Stimulated activated CD4-positive, alpha-beta T cell treated with anti-CD3 and anti-CD28 coated beads, Interleukin-1b, Interleukin-23, amount 100 ng/mL, for 24 hours (primary cell): ENCODE results near the gene TBL1Y.
"Not testable (repeated sequence)": the region's sequence is repeated elsewhere in the genome, so short reads cannot be mapped to it uniquely, and the experiment has no call there.

Source experiments
- DNase-seq, 4 experiments: peaks; one replicate each; pipeline ENCODE4 v3.0.0-alpha.2; 2020; ENCODE audit warnings: low read depth in 4 of 4, low spot score in 1 of 4

Gene TBL1Y

GRCh38 chrY:6972271-6972887 is 61.9 kb downstream of the TBL1Y start:
- no peak for DNase-seq

DNA sequence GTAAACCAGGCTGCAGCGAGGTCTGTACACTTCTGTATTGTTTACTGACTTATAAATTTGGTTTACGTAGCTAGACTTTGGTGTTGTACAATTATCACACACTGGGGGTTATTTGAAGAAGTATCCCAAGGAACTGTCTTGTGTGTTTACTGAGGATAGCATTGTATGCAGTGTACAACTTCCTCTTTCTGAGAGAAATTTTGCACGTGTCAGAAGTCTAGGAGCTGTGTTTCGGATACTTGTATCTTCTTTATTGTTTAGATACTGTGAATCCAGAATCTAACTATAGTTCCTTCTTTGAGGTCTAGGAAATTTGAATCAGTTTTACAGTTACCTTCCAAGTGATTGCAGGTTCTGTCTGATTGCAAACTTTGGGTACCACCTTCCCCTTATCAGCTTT is 64.5 kb downstream of the TBL1Y start:
- DNase-seq, result no peak

DNA sequence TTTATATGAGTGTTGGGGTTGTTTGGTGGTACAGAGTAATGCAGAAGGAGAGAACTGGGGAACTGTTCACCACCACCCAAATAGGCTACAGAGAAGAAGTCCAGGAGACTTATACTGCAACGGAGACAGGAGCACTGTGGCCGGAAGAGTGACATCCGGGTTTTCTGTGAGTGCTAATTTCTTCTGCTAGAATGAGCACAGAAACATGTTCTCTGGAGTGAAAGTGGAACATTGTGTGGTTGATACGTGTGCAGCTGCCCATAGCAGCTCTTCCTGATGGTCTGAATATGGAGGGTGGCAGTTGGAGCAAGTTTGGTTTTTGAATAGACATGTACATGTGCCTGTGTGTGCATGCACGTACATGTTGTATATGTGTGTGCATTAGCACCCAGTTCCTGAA is 67.3 kb downstream of the TBL1Y start:
- DNase-seq, result no peak

DNA sequence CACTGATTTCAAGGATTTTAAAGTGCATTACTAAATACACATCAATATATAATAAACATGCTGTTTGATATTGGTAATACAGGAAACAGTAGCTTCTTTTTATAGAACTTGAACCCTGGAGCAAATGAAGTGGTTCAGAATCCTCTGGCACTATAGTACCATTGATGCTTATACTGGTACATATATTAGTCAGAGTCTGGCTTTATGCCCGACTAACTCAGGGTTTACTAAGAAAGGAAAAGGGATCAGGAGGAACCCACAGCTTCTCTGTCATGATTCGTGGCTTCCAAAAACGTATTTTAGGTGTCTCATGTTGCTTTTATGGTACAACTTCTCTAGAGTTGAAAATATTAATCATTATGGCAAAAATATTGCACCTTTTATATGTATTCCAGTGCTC is 72.7 kb downstream of the TBL1Y start:
- DNase-seq, result no peak

DNA sequence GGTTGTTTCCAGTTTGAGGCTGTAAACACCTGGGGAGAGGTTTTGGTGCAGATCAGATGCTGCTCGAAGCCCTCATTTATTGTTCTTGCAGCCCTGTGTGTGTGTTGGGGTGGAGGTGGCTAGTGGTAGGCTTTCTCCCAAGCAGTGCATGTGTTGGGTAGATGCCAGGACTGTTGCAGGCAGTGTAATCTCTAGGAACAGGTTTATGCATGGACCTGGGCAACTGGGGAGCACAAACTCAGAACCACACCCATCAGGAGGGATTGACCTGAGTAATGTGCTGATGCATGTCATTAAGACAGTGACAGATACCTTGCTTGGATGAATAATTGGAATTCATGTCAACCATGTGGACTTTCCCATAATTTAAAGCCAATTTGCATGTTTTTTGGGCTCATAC is 77.3 kb downstream of the TBL1Y start:
- no peak for DNase-seq

GRCh38 chrY:6989886-6990620 is 79.6 kb downstream of the TBL1Y start:
- no peak for DNase-seq

DNA sequence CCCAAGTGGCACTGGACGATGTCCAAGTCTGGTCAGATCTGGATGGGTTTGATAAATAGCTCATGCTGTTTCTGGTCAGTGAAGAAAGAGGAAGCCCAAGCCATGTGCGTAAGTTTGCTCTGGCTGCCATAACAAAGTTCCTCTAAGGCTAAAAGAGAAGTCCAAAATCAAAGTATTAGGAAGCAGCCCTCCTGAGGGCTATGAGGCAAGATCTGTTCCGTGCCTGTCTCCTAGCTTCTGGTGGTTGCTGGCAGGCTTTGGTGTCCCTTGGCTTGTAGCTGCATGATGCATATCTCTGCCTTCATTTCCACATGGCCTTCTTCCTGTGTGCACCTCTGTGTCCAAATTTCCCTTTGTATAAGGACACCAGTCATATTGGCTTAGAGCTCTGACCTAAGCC is 81.5 kb downstream of the TBL1Y start:
- no peak for DNase-seq

DNA sequence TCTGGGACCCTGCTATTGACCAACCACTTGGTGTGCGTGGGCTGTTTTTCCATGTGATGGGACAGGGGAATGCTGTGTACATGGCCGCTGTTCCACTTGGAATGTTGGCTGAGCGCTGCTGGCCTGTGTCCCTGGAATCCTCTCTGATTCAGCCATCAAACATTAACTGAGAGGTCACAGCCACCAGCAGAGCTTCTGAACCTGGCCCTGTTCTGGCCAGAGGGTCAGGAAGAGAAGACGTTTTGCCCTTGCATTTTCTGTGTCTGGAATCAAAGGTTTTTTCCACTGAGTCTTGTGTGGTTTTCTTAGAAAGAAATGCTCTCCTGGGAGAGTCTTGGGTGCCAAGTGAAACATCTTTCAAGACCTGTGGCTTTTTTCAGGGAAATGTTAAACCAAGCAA is 85.5 kb downstream of the TBL1Y start:
- DNase-seq, result no peak

GRCh38 chrY:6997503-6998066 is 87.1 kb downstream of the TBL1Y start:
- no peak for DNase-seq

GRCh38 chrY:6999905-7000304 is 89.4 kb downstream of the TBL1Y start:
- DNase-seq, result no peak

- DNase-seq, result no peak
Measured at GRCh38 chrY:7002581-7002980, 92.1 kb downstream of the TBL1Y start.

DNA sequence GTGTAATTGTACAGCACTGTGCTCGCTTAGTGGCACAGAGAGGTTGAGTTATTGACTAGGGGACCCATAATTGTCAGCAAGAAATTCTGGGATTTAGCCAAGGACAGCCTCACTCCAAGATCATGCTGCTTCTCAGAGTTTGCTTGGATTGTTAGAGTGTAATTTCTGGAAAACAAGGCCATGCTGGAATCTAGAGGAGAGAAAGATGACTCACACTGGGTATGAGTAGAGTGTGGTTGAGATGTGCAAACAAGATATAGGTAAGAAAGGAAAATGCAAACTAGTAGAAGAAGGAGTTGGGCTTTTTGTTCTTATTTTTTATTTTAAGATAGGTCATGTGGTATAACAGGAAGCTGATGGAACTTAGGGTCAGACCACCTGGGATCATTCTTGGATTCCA is 97.4 kb downstream of the TBL1Y start:
- DNase-seq, result no peak

DNA sequence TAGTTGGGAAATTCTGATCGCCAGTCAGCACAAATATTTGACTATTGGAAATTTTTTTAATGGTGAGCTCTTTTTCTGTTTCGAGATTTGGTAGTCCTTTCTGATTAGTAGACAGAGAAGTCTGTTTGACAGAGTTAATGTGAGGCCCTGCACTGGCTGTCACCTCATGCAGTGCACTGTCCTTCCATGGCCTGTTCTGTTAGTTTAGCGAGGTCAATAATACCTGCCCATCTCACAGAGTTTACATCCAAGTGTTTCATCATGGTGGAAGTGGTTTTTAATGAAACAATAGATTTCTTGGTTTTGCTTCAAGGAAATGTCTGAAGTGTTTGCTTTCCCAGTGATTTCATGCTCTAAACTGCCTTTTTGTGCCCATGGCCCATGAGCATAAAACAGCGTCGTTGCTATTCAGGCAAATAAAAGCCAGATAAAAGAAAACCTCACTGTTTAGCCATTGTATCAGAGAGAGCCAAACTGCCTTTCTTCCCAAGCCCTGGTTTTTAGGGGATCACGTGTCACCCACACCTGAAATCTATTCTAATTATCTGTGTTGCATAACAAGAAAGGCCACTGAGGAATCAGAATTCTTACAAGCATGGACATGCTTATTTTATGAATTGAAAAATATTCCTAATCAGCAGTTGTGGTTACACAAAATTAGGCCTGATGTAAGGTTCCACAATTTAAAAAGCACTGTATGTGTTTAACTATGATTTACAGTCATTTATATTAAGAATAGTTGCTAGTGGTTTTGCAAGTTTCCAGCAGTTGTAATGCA is 98.3 kb downstream of the TBL1Y start:
- no peak for DNase-seq

- no peak for DNase-seq
Measured at GRCh38 chrY:7013051-7013450, 102.6 kb downstream of the TBL1Y start.

- no peak for DNase-seq
Measured at GRCh38 chrY:7016521-7016920, 106.0 kb downstream of the TBL1Y start.

- DNase-seq, result no peak
Measured at GRCh38 chrY:7017244-7018080, 107.0 kb downstream of the TBL1Y start.

- no peak for DNase-seq
Measured at GRCh38 chrY:7039037-7039436, 128.5 kb downstream of the TBL1Y start.

DNA sequence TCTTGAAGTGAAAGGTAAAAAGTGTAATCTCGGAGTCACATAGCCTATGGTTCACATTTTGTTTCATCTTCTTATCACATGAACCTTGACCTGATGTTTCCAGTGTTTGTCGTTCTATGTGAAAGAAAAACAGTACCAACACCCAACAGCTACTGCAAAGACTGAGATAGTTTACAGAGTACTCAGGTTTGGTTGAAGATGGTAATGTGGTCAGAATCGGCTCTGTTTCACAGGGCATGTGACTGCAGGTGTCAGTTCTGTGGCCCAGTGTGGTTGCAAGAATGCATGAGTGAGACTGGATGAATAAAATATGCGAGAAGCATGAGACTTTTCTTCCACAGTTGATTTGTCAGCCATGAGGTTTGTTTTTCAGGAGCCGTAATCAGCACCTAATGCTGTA is 130.2 kb downstream of the TBL1Y start:
- DNase-seq, result no peak

DNA sequence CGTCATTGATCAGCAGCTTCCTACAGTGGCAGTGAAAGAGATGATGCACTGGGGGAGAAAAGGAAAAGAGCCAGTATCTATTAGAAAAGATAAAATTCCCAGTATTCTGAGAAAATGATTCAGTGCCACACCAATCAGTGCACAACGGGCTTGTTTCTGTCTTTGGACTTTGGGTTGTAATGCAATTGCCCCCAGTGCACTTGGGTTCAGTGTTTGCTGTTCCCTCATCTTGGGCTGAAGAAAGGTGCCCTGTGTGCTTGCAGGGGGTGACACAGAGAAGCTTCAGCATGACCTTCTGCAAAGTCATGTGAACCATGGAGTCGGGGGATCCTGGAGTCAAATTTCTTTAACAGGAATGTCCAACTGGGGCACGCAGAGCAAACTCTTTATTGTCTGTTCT is 131.5 kb downstream of the TBL1Y start:
- DNase-seq, result no peak

GRCh38 chrY:7052461-7052860 is 142.0 kb downstream of the TBL1Y start:
- not testable (repeated sequence) for DNase-seq

- no peak for DNase-seq
Measured at GRCh38 chrY:7056886-7057285, 146.4 kb downstream of the TBL1Y start.
